Mucosa of descending colon (tissue), 3 donors: ENCODE measurements around the gene CHN1. TPM values are rescaled to one million over a fixed set of nuclear protein-coding genes. Genes with fewer than 3 reads are reported as not detected.

Experiments used
- ATAC-seq: fragments of 200-7000 bp; cut with Tn5 transposase; one replicate; pipeline ENCODE4 v1.9.1; 2020; ENCODE audit warnings: mild to moderate bottlenecking, moderate library complexity
- DNase-seq, 3 donors: peaks; one replicate each; pipeline ENCODE4 v3.0.0-alpha.2; 2020
- H3K36me3 ChIP-seq: fragments of 200-600 bp; one replicate; pipeline ENCODE4 v1.8.0; 2021; ENCODE audit warnings: low read depth, mild to moderate bottlenecking
- H3K4me1 ChIP-seq: fragments of 200-600 bp; one replicate; pipeline ENCODE4 v1.8.0; 2021; ENCODE audit warnings: low read depth, mild to moderate bottlenecking
- H3K4me3 ChIP-seq: fragments of 200-600 bp; one replicate; pipeline ENCODE4 v1.8.0; 2021; ENCODE audit warnings: mild to moderate bottlenecking
- H3K9me3 ChIP-seq: fragments of 200-600 bp; one replicate; pipeline ENCODE4 v1.8.0; 2021; ENCODE audit warnings: mild to moderate bottlenecking
- CTCF ChIP-seq: fragments of 200-600 bp; IDR thresholded peaks from one replicate; pipeline ENCODE4 v1.8.0; 2022; ENCODE audit warnings: antibody characterized with exemption, mild to moderate bottlenecking
- intact Hi-C, 2 donors: fragments of 100-400 bp; cut with DNase I in 1 of 2; cut with micrococcal nuclease in 1 of 2; formaldehyde crosslinking; loops; one replicate each; pipeline versions ENCODE4 v1.11.0 to v1.11.1; 2022; cut with DNase I, micrococcal nuclease
- total RNA-seq, 3 donors: library from RNA; stranded (reverse); fragmentation: NEBNext Ultra II Directional in 2 of 3; extraction: Animal tissue kit (Norgen Biotek cat#: 25700) in 2 of 3; gene quantifications; one replicate each; pipeline versions ENCODE4 v1.2.1 to v1.2.4, GENCODE V29; 2021 to 2023
- donor health status: DM: no; HTN: no; CAD: no; lungs with moderate emphysema.
- donor health status: DM: no; HTN: no; CAD: no.
- donor health status: DM: no; HTN: yes; CAD: no.

CHN1 gene
- total RNA-seq, 3 donors from 2014 or later = 2.1 to 15.2 (median 3.9) TPM

DNA sequence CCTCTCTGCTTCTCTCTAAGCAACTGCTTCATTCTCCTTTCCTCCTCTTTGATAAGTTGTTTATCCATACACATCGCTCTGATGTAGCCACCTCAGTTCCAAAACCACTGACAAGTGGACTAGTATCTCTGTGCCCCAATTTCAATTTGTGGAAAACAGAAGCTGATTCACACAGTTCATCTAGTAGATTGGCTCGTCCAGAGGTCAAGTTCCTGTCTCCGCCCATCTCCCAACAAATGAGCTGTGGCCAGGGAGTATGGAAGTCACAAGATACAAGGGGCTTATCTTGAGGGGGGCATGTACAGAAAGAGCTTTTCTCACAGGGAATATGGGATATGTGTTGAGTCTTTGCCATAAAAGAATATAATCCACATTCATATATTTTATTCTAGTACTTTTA is 17.7 kb upstream of the CHN1 start:
- H3K9me3 ChIP-seq = no peaks in the 10 kb centered on the region

GRCh38 chr2:175019566-175020327 is 14.6 kb upstream of the CHN1 start:
- no peak for TF ChIP-seq CTCF
- intact Hi-C loops = no loop called here
- no peak overlapping the region for H3K4me3 ChIP-seq
- no peaks in the 10 kb centered on the region for H3K9me3 ChIP-seq
- H3K4me1 ChIP-seq = no peaks in the 10 kb centered on the region
- no peak for DNase-seq
- no peaks in the 10 kb centered on the region for H3K36me3 ChIP-seq
- ATAC-seq = no peak

More for the DNA sequence above, 17.7 kb upstream of the CHN1 start:
- H3K36me3 ChIP-seq = no peaks in the 10 kb centered on the region
- H3K4me1 ChIP-seq = no peaks in the 10 kb centered on the region
- TF ChIP-seq CTCF = no peak
- DNase-seq = no peak
- intact Hi-C loops = no loop called here
- ATAC-seq = no peak
- no peak overlapping the region for H3K4me3 ChIP-seq

DNA sequence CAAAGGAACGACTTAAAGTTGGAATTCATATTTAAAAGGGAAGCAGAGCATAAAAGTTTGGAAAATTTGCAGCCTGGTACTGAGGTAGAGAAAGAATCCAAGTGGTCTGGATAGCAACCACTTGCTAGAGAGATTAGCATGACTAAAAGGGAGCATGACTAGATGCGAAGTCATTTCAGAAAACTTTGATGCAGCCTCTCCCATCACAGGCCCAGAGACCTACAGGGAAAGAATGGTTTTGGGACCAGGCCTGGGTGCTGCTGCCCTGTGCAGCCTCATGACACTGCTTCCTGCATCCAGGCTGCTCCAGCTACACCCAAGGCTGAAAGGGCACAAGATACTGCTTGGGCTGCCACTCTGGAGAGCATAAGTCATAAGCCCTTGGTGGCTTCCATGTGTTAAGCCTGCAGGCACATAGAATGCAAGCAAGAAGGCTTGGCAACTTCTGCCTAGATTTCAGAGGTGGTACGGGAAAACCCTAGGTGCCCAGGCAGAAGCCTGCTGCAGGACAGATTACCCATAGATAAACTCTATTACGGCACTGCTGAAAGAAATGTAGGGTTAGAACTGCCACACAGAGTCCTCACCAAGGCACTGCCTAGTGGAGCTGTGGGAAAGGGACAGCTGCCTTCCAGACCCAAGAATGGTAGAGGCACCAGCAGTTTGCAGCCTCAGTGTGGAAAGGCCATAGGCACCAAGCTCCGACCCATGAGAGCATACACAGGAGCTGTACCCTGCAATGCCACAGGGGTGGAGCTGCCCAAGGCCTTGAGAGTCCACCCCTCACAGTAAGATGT is 12.6 kb upstream of the CHN1 start:
- ATAC-seq = no peak
- H3K9me3 ChIP-seq = no peaks in the 10 kb centered on the region
- DNase-seq = no peak
- H3K4me1 ChIP-seq = no peaks in the 10 kb centered on the region
- H3K36me3 ChIP-seq = no peaks in the 10 kb centered on the region
- intact Hi-C loops = no loop called here
- no peak overlapping the region for H3K4me3 ChIP-seq
- TF ChIP-seq CTCF = no peak

- H3K36me3 ChIP-seq = no peaks in the 10 kb centered on the region
- no peaks in the 10 kb centered on the region for H3K4me1 ChIP-seq
- no peak overlapping the region for H3K4me3 ChIP-seq
- intact Hi-C loops = no loop called here
- ATAC-seq = no peak
- DNase-seq = no peak
- no peaks in the 10 kb centered on the region for H3K9me3 ChIP-seq
- TF ChIP-seq CTCF = no peak
Measured at GRCh38 chr2:175015340-175015739, 10.2 kb upstream of the CHN1 start.

GRCh38 chr2:175012516-175012915 is 7.3 kb upstream of the CHN1 start:
- no peak for TF ChIP-seq CTCF
- DNase-seq (no peak), ATAC-seq (no peak)
- H3K4me1 ChIP-seq = no peaks in the 10 kb centered on the region
- H3K36me3 ChIP-seq = no peaks in the 10 kb centered on the region
- H3K9me3 ChIP-seq = no peaks in the 10 kb centered on the region
- intact Hi-C loops = no loop called here
- H3K4me3 ChIP-seq = no peak overlapping the region
